HepG2 (cell line): Measurements from ENCODE around the gene CISH. TPM values are rescaled to one million over a fixed set of nuclear protein-coding genes. Genes with fewer than 3 reads are reported as not detected.

ENCODE experiments used
- BCL6 ChIP-seq: IDR thresholded peaks from 2 replicates; pipeline ENCODE4 v1.6.1; 2016; ENCODE audit warnings: missing genetic modification reagents, missing compliant biosample characterization
- GABPA ChIP-seq, 2 experiments: IDR thresholded peaks; 2 replicates each; pipeline ENCODE4 v1.6.1; 2011 to 2016; ENCODE audit warnings: low read depth in 2 of 2, low read length in 1 of 2, missing biosample characterization in 1 of 2, missing genetic modification characterization in 1 of 2
- HES4 ChIP-seq: sonication (generic); formaldehyde crosslinking; IDR thresholded peaks from 2 replicates; pipeline ENCODE4 v1.9.0; 2021; ENCODE audit warnings: mild to moderate bottlenecking, missing genetic modification reagents, borderline replicate concordance
- KDM5B ChIP-seq: sonication (generic); formaldehyde crosslinking; IDR thresholded peaks from 2 replicates; pipeline ENCODE4 v1.4.0; 2020; ENCODE audit warnings: missing genetic modification reagents, mild to moderate bottlenecking, borderline replicate concordance
- NFE2L2 ChIP-seq: fragments of 150-350 bp; IDR thresholded peaks from 2 replicates; pipeline ENCODE4 v1.6.1; 2014; ENCODE audit warnings: low read length
- PAX8 ChIP-seq: sonication (generic); formaldehyde crosslinking; IDR thresholded peaks from 2 replicates; pipeline ENCODE4 v1.8.0; 2022; ENCODE audit warnings: mild to moderate bottlenecking, missing genetic modification reagents, borderline replicate concordance
- PPARG ChIP-seq: conservative IDR thresholded peaks from 2 replicates; pipeline ENCODE4 v1.6.1; 2016; ENCODE audit warnings: missing biosample characterization, missing genetic modification reagents
- RXRB ChIP-seq: IDR thresholded peaks from 2 replicates; pipeline ENCODE4 v1.6.1; 2016; ENCODE audit warnings: borderline replicate concordance, missing genetic modification reagents, missing compliant biosample characterization
- SALL1 ChIP-seq: sonication (generic); formaldehyde crosslinking; IDR thresholded peaks from 2 replicates; pipeline ENCODE4 v1.8.0; 2022; ENCODE audit warnings: mild to moderate bottlenecking, missing genetic modification reagents
- SALL2 ChIP-seq: sonication (generic); formaldehyde crosslinking; IDR thresholded peaks from 2 replicates; pipeline ENCODE4 v1.8.1; 2023; ENCODE audit warnings: mild to moderate bottlenecking, missing genetic modification reagents, inconsistent platforms
- SNAPC2 ChIP-seq: sonication (generic); formaldehyde crosslinking; IDR thresholded peaks from 2 replicates; pipeline ENCODE4 v1.8.1; 2022; ENCODE audit warnings: mild to moderate bottlenecking, missing genetic modification reagents
- SNRNP70 ChIP-seq: fragments of 200-400 bp; formaldehyde crosslinking; IDR thresholded peaks from 2 replicates; pipeline ENCODE4 v1.6.1; 2017; ENCODE audit warnings: mild to moderate bottlenecking, low read depth, low read length, moderate library complexity
- TAF1 ChIP-seq: sonication (generic); formaldehyde crosslinking; IDR thresholded peaks from 2 replicates; pipeline ENCODE4 v1.4.0; 2020; ENCODE audit warnings: missing genetic modification reagents
- ZNF12 ChIP-seq: sonication (generic); formaldehyde crosslinking; IDR thresholded peaks from 2 replicates; pipeline ENCODE4 v1.5.0; 2020; ENCODE audit warnings: missing genetic modification reagents
- ZNF256 ChIP-seq: sonication (generic); formaldehyde crosslinking; conservative IDR thresholded peaks from 2 replicates; pipeline ENCODE4 v1.4.0; 2020; ENCODE audit warnings: missing genetic modification reagents
- ZNF335 ChIP-seq: sonication (generic); formaldehyde crosslinking; IDR thresholded peaks from 2 replicates; pipeline ENCODE4 v1.4.0; 2020; ENCODE audit warnings: missing genetic modification reagents
- ZNF367 ChIP-seq: sonication (generic); formaldehyde crosslinking; IDR thresholded peaks from 2 replicates; pipeline ENCODE4 v1.4.0; 2020; ENCODE audit warnings: missing genetic modification reagents, borderline replicate concordance
- ZNF383 ChIP-seq: sonication (generic); formaldehyde crosslinking; IDR thresholded peaks from 2 replicates; pipeline ENCODE4 v1.4.0; 2020; ENCODE audit warnings: missing genetic modification reagents, mild to moderate bottlenecking, borderline replicate concordance
- ZNF768 ChIP-seq: sonication (generic); formaldehyde crosslinking; IDR thresholded peaks from 2 replicates; pipeline ENCODE4 v1.4.0; 2020; ENCODE audit warnings: missing genetic modification reagents
- ZNF879 ChIP-seq: sonication (generic); formaldehyde crosslinking; IDR thresholded peaks from 2 replicates; pipeline ENCODE4 v1.8.1; 2023; ENCODE audit warnings: missing genetic modification reagents
- ZSCAN12 ChIP-seq: sonication (generic); formaldehyde crosslinking; IDR thresholded peaks from 2 replicates; pipeline ENCODE4 v1.9.0; 2021; ENCODE audit warnings: mild to moderate bottlenecking, missing genetic modification reagents
- ZSCAN29 ChIP-seq: sonication (generic); formaldehyde crosslinking; conservative IDR thresholded peaks from 2 replicates; pipeline ENCODE4 v1.4.0; 2020; ENCODE audit warnings: mild to moderate bottlenecking, missing genetic modification reagents
- polyA plus RNA-seq, 8 experiments: library from polyadenylated mRNA; depleted of rRNA in 3 of 8; stranded (reverse) in 7 of 8; unstranded in 1 of 8; fragments of >200 nt; fragmentation: Illumina TruSeq in 4 of 8; extraction: Trizol in 4 of 8; gene quantifications; 2 replicates each; pipeline versions ENCODE4 v1.2.1 to v1.2.3, GENCODE V29; 2011 to 2016; ENCODE audit warnings: low read depth in 4 of 8, missing spikeins in 1 of 8, mixed read lengths in 1 of 8; ENCODE audit not compliant: insufficient read depth in 1 of 8
- total RNA-seq, 5 experiments: library from RNA; depleted of rRNA; stranded (reverse); fragments of >200 nt; fragmentation: Illumina TruSeq; extraction: Trizol; gene quantifications; 2 replicates each; pipeline ENCODE4 v1.2.3, GENCODE V29; 2016; ENCODE audit warnings: low read depth in 1 of 5
- TF ChIP-seq, protein P1 (sequence below): sonication (generic); formaldehyde crosslinking; IDR thresholded peaks from 2 replicates; pipeline ENCODE4 v1.4.0; 2020; ENCODE audit warnings: mild to moderate bottlenecking, missing genetic modification reagents
- TF ChIP-seq, protein P2 (sequence below): sonication (generic); formaldehyde crosslinking; IDR thresholded peaks from 2 replicates; pipeline ENCODE4 v1.4.0; 2020; ENCODE audit warnings: missing genetic modification reagents
- TF ChIP-seq, protein P3 (sequence below): sonication (generic); formaldehyde crosslinking; conservative IDR thresholded peaks from 2 replicates; pipeline ENCODE4 v1.4.0; 2020; ENCODE audit warnings: missing genetic modification reagents
- TF ChIP-seq, protein P4 (sequence below): sonication (generic); formaldehyde crosslinking; IDR thresholded peaks from 2 replicates; pipeline ENCODE4 v1.8.1; 2023; ENCODE audit warnings: mild to moderate bottlenecking, missing genetic modification reagents, borderline replicate concordance
- TF ChIP-seq, protein P5 (sequence below): sonication (generic); formaldehyde crosslinking; IDR thresholded peaks from 2 replicates; pipeline ENCODE4 v1.4.0; 2020; ENCODE audit warnings: mild to moderate bottlenecking, missing genetic modification reagents

The CISH gene
- total and polyA plus RNA-seq, 2 of the 13 experiments (the other 11 are each of a cell fraction or from before 2014, with no cell fraction given): 0.91 to 1.5 TPM

DNA sequence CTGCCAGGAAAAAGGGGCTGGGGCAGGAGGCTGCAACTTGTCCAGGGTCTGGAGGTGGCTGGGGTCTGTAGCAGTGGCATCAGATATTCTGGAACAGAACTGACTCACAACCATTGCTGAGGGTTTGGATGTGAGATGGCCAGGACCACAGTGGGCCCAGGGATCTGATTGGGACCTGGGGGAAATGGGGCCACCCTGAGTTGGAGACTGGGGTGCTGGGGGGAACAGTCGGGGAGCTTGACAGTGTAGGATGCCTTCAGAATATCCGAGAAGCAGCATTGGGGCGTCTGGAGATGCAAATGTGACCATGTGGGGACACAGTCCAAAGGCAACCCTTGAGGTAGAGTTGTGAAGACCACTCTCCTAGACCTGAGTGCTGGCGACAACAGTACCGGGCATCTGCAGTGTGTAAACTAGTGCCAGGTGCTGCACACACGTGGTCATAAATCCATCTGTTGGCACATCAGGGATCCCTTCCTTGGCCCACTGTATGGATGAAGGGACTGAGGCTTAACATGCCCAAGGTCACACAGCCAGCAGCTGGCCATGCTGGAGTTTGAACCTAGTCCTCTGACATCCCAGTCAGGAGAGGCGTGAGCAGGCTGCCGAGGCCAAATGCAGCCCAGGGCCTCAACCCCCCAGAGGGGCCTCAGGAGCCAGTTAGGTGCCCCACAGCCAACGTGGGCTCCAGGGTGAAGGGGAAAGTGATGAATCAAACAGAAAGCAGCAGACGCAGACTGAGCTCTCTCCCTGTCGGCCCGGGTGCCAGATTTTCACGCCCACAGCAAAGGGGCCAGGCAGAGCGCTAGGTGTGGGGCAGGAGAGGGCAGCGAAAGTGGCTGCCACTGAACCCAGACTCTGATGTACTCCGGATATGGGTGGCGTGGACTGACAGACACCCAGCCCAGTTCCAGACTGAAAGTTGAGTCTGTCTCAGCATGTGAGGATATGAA, 23.5 kb downstream of the CISH start (continued):
- 0 out of 2 replicates have a peak, but pooled peaks have one; percentile 32 for TF ChIP-seq ZNF335 (CRISPR knock-in tag)
- TF ChIP-seq, protein P1, sequence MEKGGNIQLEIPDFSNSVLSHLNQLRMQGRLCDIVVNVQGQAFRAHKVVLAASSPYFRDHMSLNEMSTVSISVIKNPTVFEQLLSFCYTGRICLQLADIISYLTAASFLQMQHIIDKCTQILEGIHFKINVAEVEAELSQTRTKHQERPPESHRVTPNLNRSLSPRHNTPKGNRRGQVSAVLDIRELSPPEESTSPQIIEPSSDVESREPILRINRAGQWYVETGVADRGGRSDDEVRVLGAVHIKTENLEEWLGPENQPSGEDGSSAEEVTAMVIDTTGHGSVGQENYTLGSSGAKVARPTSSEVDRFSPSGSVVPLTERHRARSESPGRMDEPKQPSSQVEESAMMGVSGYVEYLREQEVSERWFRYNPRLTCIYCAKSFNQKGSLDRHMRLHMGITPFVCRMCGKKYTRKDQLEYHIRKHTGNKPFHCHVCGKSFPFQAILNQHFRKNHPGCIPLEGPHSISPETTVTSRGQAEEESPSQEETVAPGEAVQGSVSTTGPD (CRISPR knock-in tag): no peak
- no peak for TF ChIP-seq NFE2L2
- peak; percentile 91 for TF ChIP-seq BCL6 (CRISPR knock-in tag)
- TF ChIP-seq TAF1 (CRISPR knock-in tag): peak; percentile 53; the same call in 1 of the 2 replicates
- TF ChIP-seq SNRNP70: no peak
- 0 out of 2 replicates have a peak, but pooled peaks have one; percentile 15 for TF ChIP-seq PPARG (CRISPR knock-in tag)
- no peak for TF ChIP-seq GABPA (IDR thresholded peaks at IDR 0.05; ENCODE audit: low read depth, low read length)
- peak; percentile 37; the same call in 1 of the 2 replicates for TF ChIP-seq GABPA (CRISPR knock-in tag; IDR thresholded peaks at IDR 0.05; ENCODE audit: low read depth)
- no peak for TF ChIP-seq ZSCAN12 (CRISPR knock-in tag)
- TF ChIP-seq SALL1 (CRISPR knock-in tag): peak; percentile 94
- TF ChIP-seq KDM5B (CRISPR knock-in tag): peak; percentile 88; the same call in 1 of the 2 replicates
- TF ChIP-seq ZNF879: no peak
- no peak for TF ChIP-seq ZNF367 (CRISPR knock-in tag)
- TF ChIP-seq HES4 (CRISPR knock-in tag): no peak
- peak; percentile 68 for TF ChIP-seq ZSCAN29 (CRISPR knock-in tag)
- TF ChIP-seq ZNF12 (CRISPR knock-in tag): 0 out of 2 replicates have a peak, but pooled peaks have one; percentile 32
- TF ChIP-seq, protein P2, sequence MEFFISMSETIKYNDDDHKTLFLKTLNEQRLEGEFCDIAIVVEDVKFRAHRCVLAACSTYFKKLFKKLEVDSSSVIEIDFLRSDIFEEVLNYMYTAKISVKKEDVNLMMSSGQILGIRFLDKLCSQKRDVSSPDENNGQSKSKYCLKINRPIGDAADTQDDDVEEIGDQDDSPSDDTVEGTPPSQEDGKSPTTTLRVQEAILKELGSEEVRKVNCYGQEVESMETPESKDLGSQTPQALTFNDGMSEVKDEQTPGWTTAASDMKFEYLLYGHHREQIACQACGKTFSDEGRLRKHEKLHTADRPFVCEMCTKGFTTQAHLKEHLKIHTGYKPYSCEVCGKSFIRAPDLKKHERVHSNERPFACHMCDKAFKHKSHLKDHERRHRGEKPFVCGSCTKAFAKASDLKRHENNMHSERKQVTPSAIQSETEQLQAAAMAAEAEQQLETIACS (CRISPR knock-in tag): no peak
- TF ChIP-seq, protein P3, sequence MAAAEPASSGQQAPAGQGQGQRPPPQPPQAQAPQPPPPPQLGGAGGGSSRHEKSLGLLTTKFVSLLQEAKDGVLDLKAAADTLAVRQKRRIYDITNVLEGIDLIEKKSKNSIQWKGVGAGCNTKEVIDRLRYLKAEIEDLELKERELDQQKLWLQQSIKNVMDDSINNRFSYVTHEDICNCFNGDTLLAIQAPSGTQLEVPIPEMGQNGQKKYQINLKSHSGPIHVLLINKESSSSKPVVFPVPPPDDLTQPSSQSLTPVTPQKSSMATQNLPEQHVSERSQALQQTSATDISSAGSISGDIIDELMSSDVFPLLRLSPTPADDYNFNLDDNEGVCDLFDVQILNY: no peak
- no peak for TF ChIP-seq SALL2 (CRISPR knock-in tag)
- no peak for TF ChIP-seq PAX8 (CRISPR knock-in tag)
- peak; percentile 66; the same call in 1 of the 2 replicates for TF ChIP-seq SNAPC2 (CRISPR knock-in tag)
- TF ChIP-seq, protein P4, sequence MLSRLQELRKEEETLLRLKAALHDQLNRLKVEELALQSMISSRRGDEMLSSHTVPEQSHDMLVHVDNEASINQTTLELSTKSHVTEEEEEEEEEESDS (CRISPR knock-in tag): no peak
- 0 out of 2 replicates have a peak, but pooled peaks have one; percentile 51 for TF ChIP-seq ZNF256 (CRISPR knock-in tag)
- peak; percentile 86 for TF ChIP-seq ZNF768
- no peak for TF ChIP-seq ZNF383 (CRISPR knock-in tag)
- TF ChIP-seq RXRB (CRISPR knock-in tag): peak; percentile 68
- TF ChIP-seq, protein P5, sequence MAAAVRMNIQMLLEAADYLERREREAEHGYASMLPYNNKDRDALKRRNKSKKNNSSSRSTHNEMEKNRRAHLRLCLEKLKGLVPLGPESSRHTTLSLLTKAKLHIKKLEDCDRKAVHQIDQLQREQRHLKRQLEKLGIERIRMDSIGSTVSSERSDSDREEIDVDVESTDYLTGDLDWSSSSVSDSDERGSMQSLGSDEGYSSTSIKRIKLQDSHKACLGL (CRISPR knock-in tag): no peak
